HG03135 (cell line): ENCODE results near the gene PIPOX.

Experiments
- ATAC-seq: cut with Tn5 transposase; IDR thresholded peaks from one replicate; pipeline ENCODE4 v1.9.1; 2021; ENCODE audit warnings: mild to moderate bottlenecking, moderate library complexity; ENCODE audit not compliant: unreplicated experiment

Gene PIPOX

GRCh38 chr17:29042679-29043538 is at the start of gene PIPOX:
PIPOX (plus strand) TSS chr17:29043141; CDS start chr17:29043226, 85 bp downstream.
- ATAC-seq = no peak

GRCh38 chr17:28993645-28994426 is 49.1 kb upstream of the PIPOX start:
- no peak for ATAC-seq

DNA sequence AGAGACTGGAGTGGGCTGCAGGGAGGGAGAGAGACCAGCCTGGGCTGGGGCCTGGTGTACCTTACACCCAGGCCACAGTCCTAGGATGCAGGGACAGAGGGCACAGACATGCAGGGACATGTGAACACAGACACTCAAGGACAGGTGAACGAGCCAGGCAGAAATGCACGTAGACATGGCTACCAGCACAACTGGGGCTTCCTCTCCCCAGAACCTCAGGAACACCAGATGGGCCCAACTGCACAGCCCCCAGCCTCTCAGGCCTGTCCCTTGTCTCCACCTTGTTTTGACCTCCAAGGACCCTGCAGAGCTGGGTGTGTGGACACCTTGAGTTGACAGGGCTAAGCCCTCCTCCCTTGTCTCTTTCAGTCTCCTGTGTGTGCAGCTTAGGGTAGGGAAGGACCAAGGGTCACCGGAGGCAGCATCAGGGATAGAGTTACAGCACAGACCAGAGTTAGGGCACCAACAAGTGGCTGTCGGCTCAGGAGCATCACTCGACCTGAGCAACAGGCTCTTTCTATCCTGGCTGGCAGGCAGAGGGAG is 46.3 kb upstream of the PIPOX start:
- ATAC-seq = no peak

DNA sequence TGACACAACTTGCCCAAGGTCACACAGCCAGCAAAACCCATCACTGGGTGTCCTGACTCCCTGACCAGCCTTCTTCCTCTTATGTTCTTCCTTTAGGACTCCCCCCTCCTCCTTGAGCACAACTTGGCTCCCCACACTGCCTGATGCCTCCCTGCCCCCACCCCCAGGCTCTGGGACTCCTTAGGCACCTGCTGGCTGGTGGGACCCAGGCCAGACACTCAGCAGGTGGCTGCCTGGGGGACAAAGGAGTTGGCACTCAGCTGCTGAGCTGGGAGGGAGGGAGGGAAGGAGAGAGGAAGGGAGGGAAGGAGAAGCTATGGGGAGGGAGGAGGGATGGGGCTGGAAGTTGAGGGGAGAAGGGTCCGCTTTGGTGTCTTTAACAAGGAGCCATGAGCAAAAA is 45.1 kb upstream of the PIPOX start:
- no peak for ATAC-seq

DNA sequence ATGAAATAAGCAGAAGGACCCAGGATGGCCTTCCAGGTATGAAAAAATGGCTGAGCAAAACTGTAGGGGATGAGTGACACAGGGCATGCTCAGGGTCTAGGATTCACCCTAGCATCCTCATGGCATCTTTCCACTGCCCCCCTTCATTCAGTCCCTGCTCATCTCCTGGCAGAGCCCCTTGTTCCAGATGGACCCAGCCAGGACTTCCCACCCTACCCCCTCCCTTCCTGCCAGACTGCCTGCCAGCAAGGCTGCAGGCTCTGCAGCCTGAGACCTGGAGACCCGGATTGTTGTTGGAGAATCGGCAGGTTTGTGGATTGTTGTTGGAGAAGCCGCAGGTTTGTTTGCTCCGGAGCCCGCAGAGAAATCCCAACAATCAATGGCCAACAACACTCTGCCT is 43.7 kb upstream of the PIPOX start:
- no peak for ATAC-seq

DNA sequence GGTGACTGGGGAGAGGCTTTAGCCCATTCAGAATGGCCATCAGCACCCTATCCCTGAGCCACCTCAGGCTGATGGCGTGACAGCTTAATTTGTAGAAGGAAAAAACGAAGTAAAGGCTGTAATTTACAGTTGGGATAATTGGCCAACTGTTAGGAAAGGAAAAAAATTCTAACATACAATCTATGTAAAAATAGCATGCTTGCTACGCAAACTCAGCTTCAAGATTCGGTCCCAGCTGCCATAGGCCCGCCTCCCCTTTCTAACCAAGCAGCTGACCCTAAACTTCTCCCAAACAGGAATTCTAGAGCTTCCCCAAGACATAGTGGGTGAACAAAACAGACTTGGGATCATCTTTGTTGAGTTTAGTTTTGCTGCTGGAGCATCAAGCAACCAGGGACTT is 42.0 kb upstream of the PIPOX start:
- ATAC-seq = no peak

DNA sequence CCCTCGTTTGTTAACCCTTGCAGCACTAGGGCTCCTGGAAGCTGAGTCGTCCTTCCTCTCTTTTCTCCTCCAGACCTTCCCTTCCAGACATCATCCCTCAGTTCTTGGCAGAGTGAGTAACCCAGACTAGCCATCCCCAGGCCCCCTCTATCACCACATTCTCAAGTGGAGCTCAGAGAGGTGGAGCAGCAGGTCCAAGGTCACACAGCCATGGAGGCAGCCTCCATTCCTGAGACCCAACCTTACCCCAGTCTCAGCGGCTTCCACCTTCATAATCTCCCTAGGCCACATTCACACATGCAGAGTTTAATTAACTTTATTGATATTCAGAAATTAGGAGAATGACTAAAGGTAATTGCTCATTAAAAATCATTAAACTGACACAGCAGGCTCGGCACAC is 40.1 kb upstream of the PIPOX start:
- no peak for ATAC-seq

DNA sequence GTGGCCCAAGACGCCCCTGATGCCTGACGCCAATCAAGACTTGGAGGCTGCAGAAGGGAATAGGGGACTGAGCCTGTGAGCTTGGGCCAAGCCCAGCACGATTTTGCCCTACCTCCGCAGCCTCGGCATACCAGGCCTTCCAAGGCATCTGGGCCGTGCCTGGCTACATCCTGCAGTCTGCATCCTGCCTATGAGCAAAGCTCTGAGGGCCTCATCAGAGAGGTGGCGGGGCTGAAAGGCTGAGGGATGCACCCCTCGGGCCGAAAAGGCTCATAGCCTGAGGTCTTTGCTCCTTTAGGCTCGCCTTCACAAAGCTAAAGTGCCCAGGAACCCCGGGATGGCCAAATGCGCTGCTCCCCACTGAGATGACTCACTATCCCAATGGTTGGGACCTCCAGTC is 39.7 kb upstream of the PIPOX start:
- ATAC-seq = no peak

DNA sequence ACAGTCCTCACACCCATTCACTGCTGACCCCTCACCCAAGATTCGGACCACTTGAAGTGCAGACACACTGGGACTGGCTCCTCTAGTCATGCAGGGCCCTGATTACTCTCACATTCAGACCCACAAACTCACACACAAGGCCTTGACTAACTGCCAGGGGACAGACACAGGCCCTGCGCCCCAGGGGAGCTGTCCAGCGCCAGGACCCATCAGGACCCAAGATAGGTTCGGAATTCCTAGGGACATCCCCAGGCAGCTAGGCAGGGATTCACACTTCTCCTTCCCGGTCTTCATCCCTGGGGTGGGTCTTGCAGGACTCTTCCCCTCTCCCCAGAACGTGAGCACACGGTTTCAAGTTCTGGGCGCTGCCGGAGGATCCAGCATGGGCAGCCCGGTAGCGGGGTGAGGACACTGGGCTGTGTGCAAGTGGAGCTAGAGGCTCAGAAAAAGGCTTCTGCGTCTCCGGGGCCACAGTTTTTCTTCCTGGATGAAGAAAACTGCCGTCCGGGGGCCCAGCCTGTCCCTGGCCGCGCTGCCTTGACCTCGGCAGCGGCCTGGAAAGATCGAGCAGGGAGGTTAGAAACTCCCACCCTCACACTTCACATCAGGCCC is 38.8 kb upstream of the PIPOX start:
- no peak for ATAC-seq

DNA sequence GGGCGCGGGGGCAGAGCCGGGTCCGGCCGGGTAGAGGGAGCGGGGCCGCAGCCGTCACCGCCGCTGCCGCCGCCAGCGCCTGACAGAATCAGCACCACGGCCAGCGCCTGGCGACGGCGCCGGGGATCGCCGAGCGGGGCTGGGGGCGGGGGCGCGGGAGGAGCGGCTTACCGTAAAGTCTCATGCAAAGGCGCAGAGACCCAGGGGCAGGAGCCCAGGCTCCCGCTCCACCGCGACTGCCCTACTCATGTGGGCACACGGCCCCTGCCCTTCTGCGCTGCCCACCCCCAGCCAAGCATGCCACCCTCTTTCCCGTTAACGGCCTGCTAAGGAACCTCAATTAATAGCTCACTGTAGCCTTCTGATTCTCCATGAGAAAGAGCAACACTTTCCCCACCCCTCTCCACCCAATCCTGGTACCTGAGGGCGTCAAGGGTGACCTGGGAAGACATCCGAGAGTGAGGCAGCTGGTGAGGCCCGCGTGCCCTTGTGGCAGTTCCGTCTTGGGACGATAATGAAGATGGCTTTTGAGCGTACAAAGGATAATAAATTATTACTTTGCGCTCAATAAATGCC is 36.9 kb upstream of the PIPOX start, which contains the start of gene SEZ6:
Gene SEZ6 (minus strand): TSS at position 98 of the 576 bp plus-strand sequence. CDS start 164 bp downstream, outside the sequence.
- ATAC-seq = no peak

- no peak for ATAC-seq
Measured at GRCh38 chr17:29007456-29007855, 35.5 kb upstream of the PIPOX start.

DNA sequence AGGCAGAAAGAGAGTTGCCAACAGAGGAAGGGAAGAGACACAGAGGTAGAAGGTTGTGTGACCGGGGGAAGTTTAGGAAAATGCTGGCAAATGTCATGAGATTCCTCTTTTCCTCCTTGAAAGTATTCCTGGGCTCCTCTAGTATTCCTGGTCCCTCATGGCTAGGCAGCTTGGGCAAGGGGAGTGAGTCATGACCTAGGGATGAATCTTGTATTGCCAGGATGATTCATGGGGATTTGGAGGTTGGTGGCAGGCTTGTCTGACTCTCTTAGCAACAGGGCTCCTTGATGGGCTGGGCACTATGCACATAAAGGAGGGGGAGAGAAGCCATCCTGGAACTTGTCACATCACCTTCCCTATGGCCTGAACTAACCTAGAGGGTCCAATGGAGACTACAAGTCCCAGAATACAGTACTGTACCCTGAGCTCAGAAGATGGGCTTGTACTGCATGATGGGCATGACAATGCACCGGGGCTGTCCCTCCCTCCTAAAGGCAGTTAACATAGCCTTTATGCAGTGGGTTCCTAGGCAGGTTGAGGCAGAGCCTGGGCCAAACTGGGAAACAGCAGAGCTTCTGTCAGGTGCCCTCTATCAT is 35.0 kb upstream of the PIPOX start:
- ATAC-seq = no peak

DNA sequence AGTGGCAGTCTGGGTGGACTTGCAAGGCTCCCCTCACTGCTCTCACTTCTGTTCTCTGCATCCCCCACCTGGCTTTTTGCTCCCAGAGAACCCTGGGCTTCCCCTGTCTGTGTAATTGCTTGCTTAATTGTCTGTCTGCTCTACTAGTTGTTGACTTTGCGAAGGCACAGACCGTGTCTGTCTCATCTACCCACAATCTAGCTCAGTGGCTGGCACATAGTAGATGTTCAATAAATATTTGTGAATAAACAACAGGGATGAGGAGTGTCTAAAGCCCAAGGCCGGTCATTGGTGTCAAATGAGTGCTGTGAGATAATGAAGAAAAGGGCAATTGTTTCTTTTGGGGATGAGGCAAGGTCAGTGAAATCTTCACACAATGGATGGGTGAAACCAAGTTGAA is 34.4 kb upstream of the PIPOX start:
- ATAC-seq = no peak

GRCh38 chr17:29010129-29010528 is 32.8 kb upstream of the PIPOX start:
- no peak for ATAC-seq

DNA sequence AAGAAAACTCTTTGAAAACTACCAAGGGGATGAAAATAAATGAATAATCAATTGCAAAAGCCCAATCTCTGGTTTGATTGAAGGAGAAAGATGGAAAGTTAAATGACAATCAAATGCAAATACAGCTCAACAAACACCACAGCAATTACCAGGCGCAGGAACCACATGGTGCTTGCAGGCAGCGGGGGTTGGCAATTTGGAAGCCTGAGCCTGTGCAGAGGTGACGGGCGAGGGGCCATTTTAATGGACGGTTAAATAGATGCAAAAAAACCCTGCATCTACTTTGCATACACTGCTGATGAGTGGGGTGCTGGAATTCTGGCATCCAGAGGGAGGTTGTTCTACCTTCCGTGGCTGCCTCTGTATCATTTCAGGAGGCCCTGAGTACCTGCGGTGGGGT is 32.4 kb upstream of the PIPOX start:
- no peak for ATAC-seq

DNA sequence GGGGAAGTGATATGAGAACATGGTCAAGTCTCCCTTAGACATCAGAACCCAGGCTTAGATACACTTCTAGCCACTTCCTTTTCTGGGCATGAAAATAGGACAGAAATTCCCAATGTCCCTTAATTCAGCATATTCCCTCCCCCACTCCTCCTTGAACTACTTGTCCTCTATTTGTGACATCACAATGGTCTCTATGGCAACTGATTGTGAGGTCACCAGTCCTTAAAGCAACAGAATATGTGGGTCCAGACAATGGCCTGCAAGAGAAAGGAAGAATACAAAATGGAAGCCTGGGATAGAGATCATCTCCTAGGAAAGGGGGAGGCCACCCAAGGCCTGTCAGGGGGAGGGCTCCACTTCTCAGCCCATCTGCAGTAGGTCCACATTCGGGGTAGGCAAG is 30.4 kb upstream of the PIPOX start:
- ATAC-seq = no peak

GRCh38 chr17:29014716-29015115 is 28.2 kb upstream of the PIPOX start:
- no peak for ATAC-seq

GRCh38 chr17:29016345-29017210 is 26.4 kb upstream of the PIPOX start:
- ATAC-seq = no peak

GRCh38 chr17:29018788-29019474 is 24.0 kb upstream of the PIPOX start:
- ATAC-seq = no peak
